ENCODE data around the gene KIF3C. TPM values are rescaled to one million over a fixed set of nuclear protein-coding genes. Genes with fewer than 3 reads are reported as not detected.
A peak's percentile ranks its signal among the peaks of the same experiment; 100 is the strongest.

The KIF3C gene
- total RNA-seq, 1 experiment from 2014 or later = 12.8 TPM

- BruUV-seq (replicated peaks) = TSS peak; percentile 90
- H3K4me3 ChIP-seq (ENCODE audit: low read length) = peak within 1 kb of the TSS; percentile 94
- H3F3A ChIP-seq (ENCODE audit: low read length, unreplicated experiment) = no peaks in the 10 kb centered on the region
- ChIA-PET POLR2A (ENCODE audit: unreplicated experiment) (interaction anchor here (0.5 to 0.9 kb wide), 13 partner anchors 10 to 548 kb away, joined by 3 to 8 read pairs (median 4); no protein-coding TSS in a partner anchor), CTCF (interaction anchor here (0.5 to 1.2 kb wide), 7 partner anchors 27 to 1089 kb away, joined by 3 to 4 read pairs (median 3); no protein-coding TSS in a partner anchor)
- peak within 1 kb of the TSS; percentile 93 for H3K9ac ChIP-seq (ENCODE audit: low read length)
- H3K4me2 ChIP-seq (ENCODE audit: low read length) = peak within 1 kb of the TSS; percentile 84
- intact Hi-C loops (cut with micrococcal nuclease) = loop anchor here (10.0 kb wide), 1 partner anchor 206 kb away; no protein-coding TSS in a partner anchor
- H2AFZ ChIP-seq (ENCODE audit: low read length) = peak within 1 kb of the TSS; percentile 85
- 0 out of 2 replicates have a peak, but pooled peaks cover 8% of the 10 kb centered on the region for H4K20me1 ChIP-seq (ENCODE audit: low read length)
- H3K27ac ChIP-seq (ENCODE audit: low read length) = peak within 1 kb of the TSS; percentile 79
- peak; percentile 85 for ATAC-seq
- H3K4me1 ChIP-seq (ENCODE audit: insufficient read depth, low read length) = peaks cover 25% of the 10 kb centered on the region
- no peaks in the 10 kb centered on the region for H3K36me3 ChIP-seq (ENCODE audit: low read depth, low read length)
- no peaks in the 10 kb centered on the region for H3K9me2 ChIP-seq (replicated peaks; ENCODE audit: low read length)
- peaks cover 46% of the 10 kb centered on the region for H3K79me2 ChIP-seq (ENCODE audit: low read length)
- no peak for TF ChIP-seq CTCF (conservative IDR thresholded peaks at IDR 0.05; ENCODE audit: low read depth, low read length)
- TF ChIP-seq EZH2phosphoT487 (IDR thresholded peaks at IDR 0.05; ENCODE audit: borderline replicate concordance, low read length) = no peak
- no peak for TF ChIP-seq EZH2 (IDR thresholded peaks at IDR 0.05; ENCODE audit: low read length, unreplicated experiment)
- H3K9me3 ChIP-seq (ENCODE audit: low read length) = no peaks in the 10 kb centered on the region
- DNase-seq = peak; percentile 98
- no peaks in the 10 kb centered on the region for H3K27me3 ChIP-seq (ENCODE audit: low read length)
Measured at GRCh38 chr2:25878361-25879132, 103.8 kb downstream of the KIF3C start, which contains the start of gene ASXL2. Gene ASXL2 (minus strand): TSS chr2:25878487. CDS start chr2:25878222, 265 bp downstream.

GRCh38 chr2:25877431-25878360 lies 104.6 kb downstream of the KIF3C start:
- Histone ChIP-seq H4K20me1 (ENCODE audit: low read length) (0 out of 2 replicates have a peak, but pooled peaks cover 8% of the 10 kb centered on the region), H3K4me3 (ENCODE audit: low read length) (peak overlapping the region; percentile 94), H3K27me3 (ENCODE audit: low read length) (no peaks in the 10 kb centered on the region), H3K9me3 (ENCODE audit: low read length) (no peaks in the 10 kb centered on the region), H3K9ac (ENCODE audit: low read length) (peak overlapping the region; percentile 93), H3K9me2 (replicated peaks; ENCODE audit: low read length) (no peaks in the 10 kb centered on the region), H3K79me2 (ENCODE audit: low read length) (peaks cover 54% of the 10 kb centered on the region), H3K4me1 (ENCODE audit: insufficient read depth, low read length) (peaks cover 19% of the 10 kb centered on the region), H2AFZ (ENCODE audit: low read length) (peak overlapping the region; percentile 85), H3K27ac (ENCODE audit: low read length) (peak overlapping the region; percentile 79), H3F3A (ENCODE audit: low read length, unreplicated experiment) (no peaks in the 10 kb centered on the region), H3K36me3 (ENCODE audit: low read depth, low read length) (no peaks in the 10 kb centered on the region), H3K4me2 (ENCODE audit: low read length) (peak overlapping the region; percentile 84)
- ChIA-PET POLR2A (ENCODE audit: unreplicated experiment) (interaction anchor here (0.6 to 0.9 kb wide), 3 partner anchors 64 to 320 kb away, joined by 4 to 7 read pairs (median 4); no protein-coding TSS in a partner anchor), CTCF (interaction anchor here (0.6 to 1.1 kb wide), 2 partner anchors 26 to 158 kb away, joined by 3 to 4 read pairs; no protein-coding TSS in a partner anchor)
- ATAC-seq = peak; percentile 31
- TSS peak; percentile 59 for BruUV-seq (replicated peaks)
- TF ChIP-seq EZH2 (IDR thresholded peaks at IDR 0.05; ENCODE audit: low read length, unreplicated experiment) (no peak), EZH2phosphoT487 (IDR thresholded peaks at IDR 0.05; ENCODE audit: borderline replicate concordance, low read length) (no peak), CTCF (conservative IDR thresholded peaks at IDR 0.05; ENCODE audit: low read depth, low read length) (no peak)
- intact Hi-C loops (cut with micrococcal nuclease) = loop anchor here (10.0 kb wide), 1 partner anchor 207 kb away; no protein-coding TSS in a partner anchor
- DNase-seq = peak; percentile 53

Other genes starting within 250 kb of the KIF3C start
- gene ASXL2, start 104.0 kb downstream of the KIF3C start, total RNA-seq (2014; rRNA removed) = 11.5 and 18.7 TPM in 2 replicates
- 138 and 149 TPM in 2 replicates for gene RAB10, start 51.6 kb upstream of the KIF3C start, total RNA-seq (2014; rRNA removed)
- gene GAREM2, start 190.6 kb upstream of the KIF3C start, total RNA-seq (2014; rRNA removed) = 1.4 and 1.8 TPM in 2 replicates

All from PC-3 (cell line).